ENCODE results near the gene DLG1.

The DLG1 gene

DNA sequence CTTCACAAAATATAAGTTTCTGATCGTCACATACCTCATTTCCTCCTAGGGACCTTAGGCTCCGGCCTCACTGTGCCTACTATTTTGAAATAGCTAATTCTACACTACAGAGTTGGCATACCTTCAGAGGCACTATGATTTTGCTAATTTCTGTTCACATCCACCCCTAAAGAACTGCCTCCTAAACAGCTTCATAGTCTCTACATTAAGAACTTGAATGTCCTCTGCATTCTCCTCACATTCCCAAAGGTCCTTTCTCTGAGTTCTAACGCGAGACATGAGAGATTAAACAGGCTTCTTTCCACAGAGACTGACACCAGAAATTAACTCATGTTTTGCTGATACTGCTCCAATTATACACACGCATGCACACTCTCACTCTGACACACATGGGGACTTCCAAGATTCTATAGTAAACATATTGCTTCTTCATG is 75.5 kb downstream of the DLG1 start:
- Histone ChIP-seq H3K27ac (no peak overlapping the region), H3K4me3 (ENCODE audit: low read depth in 1 of 2, low read length in 1 of 2) (no peak overlapping the region), H3K9me3 (no peaks in the 10 kb centered on the region), H3K4me1 (ENCODE audit: control insufficient read depth in 1 of 2, insufficient read depth in 1 of 2, low read depth in 1 of 2, low read length in 1 of 2) (peaks cover 0 to 3% of the 10 kb centered on the region in 2 experiments), H3K36me3 (no peaks in the 10 kb centered on the region), H3K27me3 (no peaks in the 10 kb centered on the region)
- TF ChIP-seq, protein P1, sequence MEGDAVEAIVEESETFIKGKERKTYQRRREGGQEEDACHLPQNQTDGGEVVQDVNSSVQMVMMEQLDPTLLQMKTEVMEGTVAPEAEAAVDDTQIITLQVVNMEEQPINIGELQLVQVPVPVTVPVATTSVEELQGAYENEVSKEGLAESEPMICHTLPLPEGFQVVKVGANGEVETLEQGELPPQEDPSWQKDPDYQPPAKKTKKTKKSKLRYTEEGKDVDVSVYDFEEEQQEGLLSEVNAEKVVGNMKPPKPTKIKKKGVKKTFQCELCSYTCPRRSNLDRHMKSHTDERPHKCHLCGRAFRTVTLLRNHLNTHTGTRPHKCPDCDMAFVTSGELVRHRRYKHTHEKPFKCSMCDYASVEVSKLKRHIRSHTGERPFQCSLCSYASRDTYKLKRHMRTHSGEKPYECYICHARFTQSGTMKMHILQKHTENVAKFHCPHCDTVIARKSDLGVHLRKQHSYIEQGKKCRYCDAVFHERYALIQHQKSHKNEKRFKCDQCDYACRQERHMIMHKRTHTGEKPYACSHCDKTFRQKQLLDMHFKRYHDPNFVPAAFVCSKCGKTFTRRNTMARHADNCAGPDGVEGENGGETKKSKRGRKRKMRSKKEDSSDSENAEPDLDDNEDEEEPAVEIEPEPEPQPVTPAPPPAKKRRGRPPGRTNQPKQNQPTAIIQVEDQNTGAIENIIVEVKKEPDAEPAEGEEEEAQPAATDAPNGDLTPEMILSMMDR (IDR thresholded peaks at IDR 0.05) = no peak

DNA sequence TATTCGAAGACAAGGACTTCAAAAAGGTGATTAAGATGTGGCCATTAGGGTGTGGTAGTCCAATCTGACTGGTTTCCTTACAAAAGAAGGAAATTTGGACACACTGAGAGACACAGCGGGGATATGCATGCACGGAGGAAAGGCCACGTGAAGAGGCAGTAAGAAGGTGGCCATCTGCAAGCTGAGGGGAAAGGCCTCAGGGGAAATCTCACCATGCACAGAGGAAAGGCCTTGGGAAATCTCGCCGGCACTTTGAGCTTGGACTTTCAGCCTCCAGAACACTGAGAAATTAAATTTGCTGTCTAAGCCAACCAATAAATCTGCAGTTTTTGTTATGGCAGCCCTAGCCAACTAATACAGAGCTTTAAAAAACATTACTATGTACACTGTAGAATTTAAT is 78.8 kb downstream of the DLG1 start:
- Histone ChIP-seq H3K36me3 (no peaks in the 10 kb centered on the region), H3K9me3 (no peaks in the 10 kb centered on the region), H3K27me3 (no peaks in the 10 kb centered on the region), H3K4me1 (ENCODE audit: control insufficient read depth in 1 of 2, insufficient read depth in 1 of 2, low read depth in 1 of 2, low read length in 1 of 2) (peaks cover 0 to 3% of the 10 kb centered on the region in 2 experiments), H3K4me3 (ENCODE audit: low read depth in 1 of 2, low read length in 1 of 2) (no peak overlapping the region), H3K27ac (no peak overlapping the region)
- TF ChIP-seq, protein P1 (IDR thresholded peaks at IDR 0.05) = no peak

DNA sequence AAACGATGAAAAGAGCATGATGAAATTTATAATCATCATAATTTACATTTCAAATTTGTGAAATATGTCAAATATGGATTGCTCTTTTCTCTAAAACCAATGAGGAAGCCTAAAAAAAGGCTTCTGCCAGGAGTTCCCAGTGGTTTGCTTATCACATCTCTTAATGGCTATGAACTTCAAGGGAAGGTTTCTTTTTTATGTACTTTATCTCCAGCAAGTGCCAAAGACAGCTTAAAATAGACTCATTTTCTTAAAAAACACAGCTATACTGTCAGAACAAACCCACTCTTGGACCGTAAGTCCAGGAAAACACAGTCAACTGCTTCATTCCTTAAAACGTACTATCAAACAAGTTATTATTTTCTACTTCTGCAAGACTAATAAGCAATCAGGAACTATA is 80.2 kb downstream of the DLG1 start:
- H3K36me3 ChIP-seq = no peaks in the 10 kb centered on the region
- H3K27ac ChIP-seq = no peak overlapping the region
- H3K9me3 ChIP-seq = no peaks in the 10 kb centered on the region
- TF ChIP-seq, protein P1 (IDR thresholded peaks at IDR 0.05) = no peak
- H3K4me3 ChIP-seq (ENCODE audit: low read depth in 1 of 2, low read length in 1 of 2) = no peak overlapping the region
- peaks cover 0 to 3% of the 10 kb centered on the region in 2 experiments for H3K4me1 ChIP-seq (ENCODE audit: control insufficient read depth in 1 of 2, insufficient read depth in 1 of 2, low read depth in 1 of 2, low read length in 1 of 2)
- H3K27me3 ChIP-seq = no peaks in the 10 kb centered on the region

DNA sequence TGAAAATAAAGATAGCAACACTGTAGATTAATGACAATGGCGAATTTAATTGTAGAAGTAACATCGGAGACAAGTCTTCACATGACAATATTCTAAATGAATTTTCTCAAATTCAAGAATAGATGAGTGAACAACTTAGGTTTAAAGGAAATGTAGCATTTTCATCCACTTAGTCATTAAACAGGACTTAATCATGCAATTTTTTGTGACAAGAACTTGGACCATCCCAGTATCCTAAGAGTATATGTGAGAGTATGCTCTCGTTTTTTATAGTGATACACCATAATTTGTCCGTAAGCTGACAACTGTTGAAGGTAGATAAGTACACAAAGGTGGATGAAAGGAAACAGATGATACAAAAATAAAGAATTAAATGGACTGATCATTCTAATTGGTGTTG is 81.5 kb downstream of the DLG1 start:
- Histone ChIP-seq H3K27me3 (no peaks in the 10 kb centered on the region), H3K4me1 (ENCODE audit: control insufficient read depth in 1 of 2, insufficient read depth in 1 of 2, low read depth in 1 of 2, low read length in 1 of 2) (no peaks in the 10 kb centered on the region), H3K27ac (no peak overlapping the region)

DNA sequence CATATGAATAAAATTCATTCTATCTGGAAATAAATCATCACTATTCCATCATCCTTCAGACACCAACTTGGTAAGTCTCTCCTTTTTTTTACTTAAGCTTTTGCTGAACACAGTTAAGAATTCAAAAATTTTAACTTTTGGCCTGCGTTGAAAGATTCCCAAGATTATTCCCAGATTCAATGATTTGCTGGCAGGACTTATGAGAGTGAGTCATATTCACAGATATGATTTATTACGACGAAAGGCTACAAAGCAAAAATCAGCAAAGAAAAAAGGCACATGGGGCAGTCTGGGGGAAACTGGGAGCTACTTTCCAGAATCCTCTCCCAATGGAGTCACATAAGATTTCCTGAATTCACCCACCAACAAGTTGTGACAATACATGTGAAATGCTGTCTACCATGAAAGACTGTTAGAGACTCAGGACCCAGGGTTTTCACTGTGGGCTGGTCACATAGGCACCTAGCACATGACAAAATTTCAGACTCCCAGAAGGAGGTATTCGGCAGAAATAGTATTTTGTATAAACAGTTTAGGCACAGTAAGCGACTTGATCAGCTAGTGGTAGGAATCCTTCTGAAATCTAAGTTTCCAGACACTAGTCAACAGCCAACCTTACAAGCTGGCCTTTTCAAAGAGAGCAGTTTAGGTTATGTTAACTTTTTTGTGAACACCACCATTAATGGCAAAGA is 82.1 kb downstream of the DLG1 start:
- no peak overlapping the region for H3K27ac ChIP-seq
- no peak overlapping the region for H3K4me3 ChIP-seq (ENCODE audit: low read depth in 1 of 2, low read length in 1 of 2)
- H3K9me3 ChIP-seq = no peaks in the 10 kb centered on the region
- no peaks in the 10 kb centered on the region for H3K36me3 ChIP-seq
- H3K4me1 ChIP-seq (ENCODE audit: control insufficient read depth in 1 of 2, insufficient read depth in 1 of 2, low read depth in 1 of 2, low read length in 1 of 2) = no peaks in the 10 kb centered on the region
- TF ChIP-seq, protein P1 (IDR thresholded peaks at IDR 0.05) = no peak
- no peaks in the 10 kb centered on the region for H3K27me3 ChIP-seq

More for the DNA sequence above, 81.5 kb downstream of the DLG1 start:
- TF ChIP-seq, protein P1 (IDR thresholded peaks at IDR 0.05) = no peak
- H3K4me3 ChIP-seq (ENCODE audit: low read depth in 1 of 2, low read length in 1 of 2) = no peak overlapping the region
- H3K9me3 ChIP-seq = no peaks in the 10 kb centered on the region
- H3K36me3 ChIP-seq = no peaks in the 10 kb centered on the region
